Dermis blood vessel endothelial cell (primary cell): ENCODE results near the gene GATAD2B. TPM values are rescaled to one million over a fixed set of nuclear protein-coding genes. Genes with fewer than 3 reads are reported as not detected.

ENCODE experiments used
- DNase-seq: peaks from one replicate; pipeline ENCODE4 v3.0.0; 2010
- total RNA-seq: library from RNA; depleted of rRNA; stranded (reverse); fragments of >200 nt; gene quantifications from 2 replicates; pipeline ENCODE4 v1.2.3, GENCODE V29; 2014

Gene GATAD2B
- total RNA-seq, 1 donor from 2014 or later: 5.4 TPM

GRCh38 chr1:153833171-153833570, 89.6 kb downstream of the GATAD2B start:
- DNase-seq: no peak

GRCh38 chr1:153832293-153832692, 90.5 kb downstream of the GATAD2B start:
- no peak for DNase-seq

DNA sequence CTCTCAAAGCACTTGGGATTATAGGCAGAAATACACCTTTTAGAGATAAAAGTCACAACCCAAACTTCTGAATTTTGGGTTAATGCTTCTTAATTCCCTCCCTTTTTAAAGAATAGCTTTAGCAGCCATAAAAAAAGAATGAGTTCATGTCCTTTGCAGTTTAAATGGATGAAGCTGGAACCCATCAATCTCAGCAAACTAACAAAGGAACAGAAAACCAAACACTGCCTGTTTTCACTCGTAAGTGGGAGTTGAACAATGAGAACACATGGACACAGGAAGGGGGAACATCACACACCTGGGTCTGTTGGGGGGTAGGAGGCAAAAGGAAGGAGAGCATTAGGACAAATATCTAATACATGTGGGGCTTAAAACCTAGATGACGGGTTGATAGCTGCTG, 91.7 kb downstream of the GATAD2B start:
- DNase-seq: peak; percentile 12

DNA sequence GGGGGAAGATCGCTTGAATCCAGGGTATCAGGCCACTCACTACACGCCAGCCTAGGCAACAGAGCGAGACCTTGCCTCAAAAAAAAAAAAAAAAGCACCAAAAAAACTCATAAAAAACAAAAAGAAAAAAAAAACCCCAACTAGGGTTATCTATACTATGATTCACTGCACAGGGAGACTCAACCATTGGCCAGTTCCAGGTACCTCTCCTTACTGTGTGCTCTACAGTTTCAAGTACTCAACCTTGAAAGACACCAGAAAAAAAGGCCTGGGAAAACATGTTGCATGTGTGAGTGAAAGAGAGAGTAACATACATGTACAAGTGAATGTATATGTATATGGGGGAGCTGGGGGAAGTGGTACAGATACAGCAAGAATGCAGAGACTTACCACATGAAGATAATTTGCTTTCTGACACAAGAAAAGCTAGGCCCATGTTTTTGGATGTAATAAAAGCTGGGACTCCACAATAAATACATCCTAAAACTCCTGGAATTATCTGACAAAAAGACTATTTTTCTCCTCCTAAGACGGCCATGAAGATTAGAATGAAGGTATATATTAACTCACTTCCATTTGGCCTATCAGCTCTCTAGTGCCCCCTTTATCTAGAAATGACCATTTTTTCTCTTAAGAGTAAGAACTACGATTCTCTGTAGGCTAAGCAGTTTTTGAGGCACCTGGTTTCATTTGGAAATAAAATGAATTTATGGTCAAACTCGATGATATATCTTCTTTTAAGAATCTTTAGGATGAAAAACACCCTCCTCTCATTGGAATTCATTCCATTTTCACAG, 95.4 kb downstream of the GATAD2B start:
- no peak for DNase-seq

GRCh38 chr1:153818876-153819275, 103.9 kb downstream of the GATAD2B start:
- no peak for DNase-seq

DNA sequence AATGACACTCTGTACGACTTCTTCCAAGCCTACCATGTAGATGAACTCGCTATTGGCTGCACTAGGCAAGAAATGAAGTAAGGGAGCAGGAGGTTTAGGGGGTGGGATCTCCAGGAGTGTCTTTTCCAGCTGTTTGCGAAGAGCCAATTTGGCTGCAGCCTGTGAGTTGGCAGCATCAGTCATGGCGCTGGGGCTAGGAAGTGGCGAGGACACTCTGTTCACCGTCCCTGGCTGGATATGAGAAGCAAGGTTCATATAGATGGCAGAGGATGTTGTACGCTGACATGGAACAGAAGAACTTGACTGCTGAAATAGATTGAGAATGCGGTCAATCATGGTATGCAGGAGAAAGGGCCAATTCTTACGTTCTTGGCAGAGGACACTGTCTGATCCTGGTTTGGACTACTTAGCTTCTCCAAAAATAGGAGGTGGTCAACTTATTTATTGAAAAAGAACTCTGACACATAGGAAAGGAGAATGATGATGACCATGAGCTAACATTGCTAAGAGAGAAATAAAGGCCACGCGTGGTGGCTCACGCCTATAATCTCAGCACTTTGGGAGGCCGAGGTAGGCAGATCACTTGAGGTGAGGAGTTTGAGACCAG, 106.4 kb downstream of the GATAD2B start:
- no peak for DNase-seq

DNA sequence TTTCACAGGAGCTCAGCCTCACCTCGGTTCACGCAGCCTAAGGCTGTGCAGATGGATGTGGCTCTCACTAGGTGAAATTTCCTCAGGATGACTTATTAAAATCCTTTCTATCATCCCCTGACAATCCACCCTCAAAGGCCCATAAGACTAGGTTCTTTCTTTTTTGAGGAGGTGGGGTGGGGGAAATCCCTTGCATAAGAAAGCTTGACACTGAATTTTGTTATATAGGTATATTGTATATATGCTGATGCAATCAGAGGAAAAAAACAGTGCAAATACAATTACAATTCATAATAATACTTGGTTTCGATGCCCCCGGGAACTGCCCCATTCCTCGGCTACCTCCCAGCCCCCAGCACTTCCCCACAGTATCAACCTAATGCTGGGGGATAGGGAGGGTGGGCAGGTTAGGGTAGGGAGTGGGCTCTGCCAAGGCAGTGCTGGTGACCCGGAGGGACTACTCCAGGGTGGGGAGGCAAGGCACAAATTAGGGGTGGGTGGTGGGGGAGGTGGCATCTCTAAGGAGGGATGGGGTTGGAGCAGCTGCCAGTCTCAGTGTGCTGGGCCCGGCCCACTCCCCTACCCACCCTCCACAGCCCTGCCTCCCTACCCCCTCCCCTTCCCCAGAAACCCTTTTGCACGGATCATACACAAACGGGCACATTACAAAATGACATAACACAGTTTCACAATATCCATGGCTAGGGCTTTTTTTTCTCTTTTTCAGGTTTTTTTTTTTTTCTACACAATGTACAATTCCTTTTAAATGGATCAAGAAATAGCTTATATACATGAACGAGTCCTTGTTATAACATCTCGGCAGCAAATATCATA, 116.7 kb downstream of the GATAD2B start:
- DNase-seq: no peak

DNA sequence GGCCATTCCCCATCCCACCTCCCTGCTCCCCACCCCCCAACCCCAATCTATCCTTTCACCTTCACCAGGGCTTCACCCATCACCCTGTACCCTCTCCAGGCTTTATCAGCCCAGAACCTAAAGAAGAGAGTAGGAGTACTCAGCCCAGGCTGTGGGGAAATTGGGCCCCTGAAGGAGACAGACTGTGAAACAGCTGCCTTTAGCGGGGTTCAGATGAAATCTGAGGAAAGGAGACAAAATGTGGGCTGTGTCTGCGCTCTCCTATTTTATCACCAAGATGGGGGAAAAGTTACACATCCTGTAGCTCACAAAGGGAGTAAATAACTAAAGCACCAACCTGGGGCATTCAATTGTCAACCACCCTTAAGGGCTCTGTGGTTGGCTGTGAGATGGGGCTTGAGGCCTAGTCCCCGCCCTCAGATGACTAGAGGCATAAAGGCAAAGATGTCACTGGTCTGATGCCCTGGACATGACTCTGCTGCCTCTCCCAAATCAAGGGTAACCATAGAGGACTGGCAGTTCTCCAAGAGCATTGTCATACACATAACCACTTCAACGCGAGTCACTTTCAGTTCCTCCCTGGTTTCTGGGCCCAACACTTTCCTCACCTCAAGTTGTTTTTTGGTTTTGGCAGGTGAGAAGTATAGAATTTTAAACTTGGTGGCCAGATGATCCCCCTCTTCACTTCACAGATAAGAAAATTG, 117.6 kb downstream of the GATAD2B start:
- peak; percentile 40 for DNase-seq

DNA sequence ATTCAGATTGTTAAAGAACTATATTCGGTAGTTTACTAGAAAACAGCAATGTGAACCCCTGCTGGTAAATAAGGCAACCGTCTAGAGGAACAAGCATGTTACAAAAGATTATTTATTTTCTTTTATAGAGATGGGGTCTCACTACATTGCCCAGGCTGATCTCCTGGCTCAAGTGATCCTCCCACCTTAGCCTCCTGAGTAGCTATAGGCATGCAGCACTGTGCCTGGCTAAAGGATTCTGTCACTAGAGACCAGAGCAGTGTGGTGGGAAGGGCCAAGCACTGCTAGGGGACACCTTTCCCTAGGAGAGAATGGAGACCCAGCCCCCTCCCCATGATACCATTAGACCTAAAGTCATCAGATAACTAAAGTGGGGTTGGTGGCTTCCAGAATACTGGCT, 118.7 kb downstream of the GATAD2B start:
- DNase-seq: no peak

DNA sequence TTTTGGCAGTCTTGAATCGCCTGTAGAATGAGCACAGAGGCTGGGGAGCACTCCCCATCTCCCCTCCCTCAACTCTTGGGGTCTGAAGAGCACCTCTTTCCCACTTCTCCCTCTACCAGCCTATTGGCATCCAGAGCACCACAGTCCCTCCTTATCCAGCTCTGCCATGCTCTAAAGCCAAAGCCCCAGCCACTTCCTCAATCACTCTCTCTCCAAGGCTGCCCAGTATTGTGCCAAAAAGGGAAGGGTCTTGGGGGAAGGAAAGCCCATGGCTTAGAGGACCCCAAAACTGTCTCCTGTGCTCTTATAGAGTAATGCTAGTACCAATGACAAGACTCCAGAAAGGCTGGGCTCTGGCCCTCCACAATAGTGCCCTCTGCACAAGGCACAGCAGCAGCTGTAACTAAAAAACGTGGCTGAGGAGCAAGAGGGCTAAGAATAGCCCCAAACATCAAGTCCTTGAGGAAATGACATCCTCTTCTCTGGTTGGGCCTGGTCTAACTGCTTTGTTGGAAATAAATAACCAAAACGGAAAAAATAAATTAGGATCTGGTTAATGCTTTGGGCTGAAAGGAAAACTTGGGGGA, 119.2 kb downstream of the GATAD2B start:
- peak; percentile 32 for DNase-seq

DNA sequence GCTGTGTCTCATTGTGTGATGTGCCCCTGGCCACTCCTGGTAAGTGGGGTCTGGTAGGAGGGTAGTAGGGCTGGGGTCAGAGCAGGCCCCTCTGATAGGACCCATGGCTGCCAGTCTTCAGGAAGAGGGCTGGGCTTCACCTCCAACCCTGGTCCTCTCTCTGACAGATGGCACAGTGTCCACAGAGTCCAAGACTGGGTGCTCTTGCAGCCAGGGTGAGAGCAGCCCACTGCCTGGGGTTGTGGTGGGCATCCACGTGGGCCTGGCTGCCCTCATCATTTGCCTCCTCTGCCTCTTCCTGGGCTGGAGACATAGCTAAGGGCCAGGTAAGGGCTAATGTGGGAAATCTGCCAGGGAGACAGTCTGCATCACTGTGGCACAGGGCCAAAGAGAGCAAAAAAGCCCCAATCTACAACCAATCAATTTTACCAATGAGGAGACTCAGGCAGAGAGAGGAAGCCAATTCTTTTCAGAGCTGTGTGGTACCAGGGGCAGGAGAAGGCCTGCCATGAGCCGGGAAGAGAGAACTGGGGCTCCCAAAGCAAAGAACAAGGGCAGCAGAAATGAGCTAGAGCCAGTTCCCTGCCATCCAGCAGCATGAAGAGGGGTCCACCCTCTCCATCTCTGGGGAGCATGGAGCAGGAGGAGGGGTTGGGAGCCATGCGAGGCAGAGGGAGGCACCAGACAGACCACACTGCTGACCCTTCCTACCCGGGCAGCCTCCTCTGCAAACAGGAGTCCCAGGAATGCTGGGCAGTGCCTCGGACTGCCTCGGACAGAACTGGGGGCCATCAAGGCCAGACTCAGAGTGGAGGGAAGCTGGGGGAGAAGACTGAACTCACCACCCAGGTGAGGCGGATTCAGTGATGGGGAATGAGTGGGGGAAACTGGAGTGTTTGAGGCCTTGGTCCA, 120.7 kb downstream of the GATAD2B start:
- DNase-seq: no peak

DNA sequence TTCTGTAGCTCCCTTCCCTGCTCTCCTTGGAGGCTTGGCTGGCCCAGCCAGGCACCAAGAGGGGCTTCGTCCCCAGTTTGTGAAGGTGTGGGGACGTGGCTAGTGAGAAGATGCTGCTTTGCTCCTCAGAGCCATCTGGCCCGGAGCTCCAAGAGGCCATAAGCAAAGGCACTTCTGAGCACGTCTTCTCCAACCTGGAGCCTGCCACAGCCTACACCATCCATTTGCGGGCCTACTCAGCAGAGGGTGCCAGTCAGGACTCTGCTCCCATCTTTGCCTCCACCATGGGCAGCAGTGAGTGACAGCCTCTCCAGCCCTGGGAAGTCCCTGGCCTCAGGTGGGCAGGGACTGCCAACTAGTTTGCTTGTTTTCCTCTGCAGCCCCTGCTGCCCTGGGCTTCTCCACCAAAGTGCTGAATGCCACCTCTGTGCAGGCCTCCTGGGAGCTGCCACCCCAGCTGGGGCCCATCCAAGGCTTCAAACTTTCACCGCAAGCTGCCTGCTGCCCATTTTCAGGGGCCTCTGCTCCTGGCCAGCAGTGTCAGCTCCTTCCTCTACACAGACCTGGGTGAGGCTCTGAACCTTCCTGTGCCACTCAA, 121.6 kb downstream of the GATAD2B start:
- no peak for DNase-seq

DNA sequence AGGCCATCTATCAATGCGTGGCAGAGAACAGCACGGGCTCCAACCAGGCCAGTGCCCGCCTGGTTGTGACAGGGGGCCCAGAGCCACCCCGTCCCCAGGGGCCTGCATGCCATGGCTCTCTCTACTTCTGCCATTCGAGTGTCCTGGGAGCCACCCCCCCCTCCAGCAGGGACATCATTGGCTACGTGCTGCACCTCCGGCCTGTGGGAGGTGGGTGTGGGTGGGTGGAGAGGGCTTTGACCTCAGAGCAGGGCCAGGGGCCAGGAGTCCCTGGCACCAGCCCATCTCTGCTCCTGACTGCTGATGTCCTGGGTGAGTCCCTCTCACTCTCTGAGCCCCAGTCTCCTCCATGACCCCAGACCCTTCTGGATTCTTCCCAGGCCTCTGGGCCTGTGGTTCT, 122.3 kb downstream of the GATAD2B start:
- DNase-seq: no peak

- DNase-seq: no peak
Measured at GRCh38 chr1:153799566-153800465, 123.0 kb downstream of the GATAD2B start.

- DNase-seq: no peak
Measured at GRCh38 chr1:153799016-153799415, 123.8 kb downstream of the GATAD2B start.

GRCh38 chr1:153798468-153798780, 124.3 kb downstream of the GATAD2B start:
- DNase-seq: no peak

DNA sequence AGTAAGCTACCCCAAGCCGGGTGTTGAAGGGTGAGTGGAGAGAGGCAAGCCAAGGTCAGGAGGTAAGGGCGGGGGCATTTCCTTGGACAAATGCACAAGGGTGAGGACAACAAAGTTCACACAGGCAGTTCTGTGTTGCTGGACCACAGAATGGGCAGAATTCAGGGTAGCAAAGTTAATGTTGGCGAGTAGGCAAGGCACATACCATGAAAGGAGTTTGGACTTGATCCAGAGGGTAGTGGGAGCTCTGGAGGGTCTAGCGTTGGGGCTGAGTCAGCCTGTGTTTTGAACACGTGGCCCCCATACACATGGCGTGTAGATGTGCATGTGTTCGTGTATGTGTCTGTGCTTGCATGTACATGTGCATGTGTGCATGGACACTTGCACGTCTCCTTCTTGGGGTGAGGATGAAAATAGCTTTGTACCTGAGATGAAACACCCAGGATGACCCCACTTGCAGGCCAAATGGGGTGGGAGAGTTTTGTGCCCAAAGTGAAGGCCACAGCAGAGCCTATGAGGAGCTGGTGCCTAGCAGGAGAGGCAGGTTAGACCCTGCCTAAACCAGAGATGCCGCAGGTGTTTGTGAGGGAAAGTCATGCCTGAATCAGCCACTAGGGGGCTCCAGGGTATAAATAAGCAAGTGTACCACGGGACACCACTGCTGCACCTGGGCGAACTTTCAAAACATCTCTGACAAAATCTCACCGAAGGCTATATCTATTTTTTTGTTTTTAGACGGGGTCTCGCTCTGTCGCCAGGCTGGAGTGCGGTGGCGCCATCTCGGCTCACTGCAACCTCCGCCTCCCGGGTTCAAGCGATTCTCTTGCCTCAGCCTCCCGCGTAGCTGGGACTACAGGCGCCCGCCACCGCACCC, 125.7 kb downstream of the GATAD2B start:
- DNase-seq: peak; percentile 85

DNA sequence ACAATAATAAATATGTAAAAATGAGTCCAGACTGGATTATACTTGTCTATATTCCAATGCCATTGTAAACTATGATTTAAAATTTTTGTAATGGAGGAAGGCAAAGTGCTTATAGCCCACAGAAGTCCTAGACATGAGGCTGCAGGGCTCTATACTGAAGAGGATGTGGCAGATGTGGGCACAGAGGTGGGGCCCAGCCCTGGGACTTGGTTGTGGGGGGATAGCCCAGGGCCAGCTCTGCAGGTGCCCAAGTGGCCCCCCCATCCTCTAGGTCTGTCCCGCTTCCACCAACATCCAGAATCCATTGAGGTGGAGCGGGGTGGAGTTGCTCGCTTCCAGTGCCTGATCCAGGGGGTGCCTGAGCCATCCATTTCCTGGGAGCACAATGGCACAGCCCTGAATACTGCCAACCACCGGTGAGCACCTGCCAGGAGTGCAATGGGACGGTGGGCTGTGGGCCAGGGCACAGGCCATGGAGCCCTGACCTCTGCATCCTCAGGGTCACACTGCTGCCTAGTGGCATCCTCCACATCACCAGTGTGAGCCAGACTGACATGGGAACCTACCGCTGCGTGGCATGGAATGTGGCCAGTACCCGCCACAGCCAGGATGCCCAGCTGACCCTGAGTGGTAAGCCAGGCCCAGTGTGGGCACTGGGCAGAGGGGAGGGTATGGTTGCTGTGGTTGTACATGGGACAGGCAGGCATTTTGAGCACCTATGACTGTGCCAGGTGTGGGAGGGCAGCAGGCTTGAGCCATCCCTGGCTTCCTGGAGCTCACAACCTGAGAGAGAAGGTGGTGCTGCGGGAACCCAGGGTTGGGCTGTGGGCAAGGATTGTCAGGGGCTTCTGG, 126.6 kb downstream of the GATAD2B start:
- DNase-seq: no peak
